ENCODE measurements around the gene ETV3. TPM values are rescaled to one million over a fixed set of nuclear protein-coding genes. Genes with fewer than 3 reads are reported as not detected.

Gene ETV3
- total RNA-seq, 1 experiment from 2014 or later, result 21.2 TPM

DNA sequence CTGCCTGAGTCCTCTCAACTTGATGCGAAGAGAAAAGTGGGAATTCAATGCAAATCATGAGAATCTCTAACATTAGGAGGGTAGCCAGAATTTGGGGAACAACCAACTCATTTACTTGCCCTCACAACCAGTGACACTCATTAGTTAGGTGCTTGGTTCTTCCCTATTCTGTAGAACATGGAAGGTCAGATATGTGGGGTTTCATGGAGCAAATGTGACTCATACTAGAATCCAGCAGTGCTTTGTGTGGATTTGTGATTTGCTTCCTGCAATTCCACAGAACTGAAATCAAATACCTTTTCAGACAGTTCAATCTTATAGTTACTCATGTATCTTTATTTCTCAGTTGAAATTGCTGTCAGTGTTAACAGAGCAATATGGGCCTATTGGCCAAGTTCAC, 6.9 kb upstream of the ETV3 start:
- no peaks in the 10 kb centered on the region for H3K27me3 ChIP-seq (ENCODE audit: insufficient read depth, low read length)
- no peak for DNase-seq (ENCODE audit: low read depth, low spot score)
- BruUV-seq (replicated peaks), result no TSS peak
- no peaks in the 10 kb centered on the region for H4K20me1 ChIP-seq (ENCODE audit: insufficient read depth)
- intact Hi-C loops (cut with micrococcal nuclease), result no loop called here
- POLR2A ChIA-PET, result no interaction called here
- H3K9me2 ChIP-seq (ENCODE audit: insufficient read depth), result no peaks in the 10 kb centered on the region
- CTCF ChIA-PET, result no interaction called here
- no peak for ATAC-seq
- peaks cover 0 to 5% of the 10 kb centered on the region in 2 experiments; a peak in 2 of 4 replicates for H3K4me1 ChIP-seq (ENCODE audit: control insufficient read depth in 1 of 2, insufficient read depth in 2 of 2, low read length in 2 of 2)
- RAD21 ChIA-PET (ENCODE audit: low non-redundant PET in 1 of 2, low total read pairs in 2 of 2, uncharacterized antibody in 2 of 2, unreplicated experiment in 2 of 2), result no interaction called here
- H3K9me3 ChIP-seq (ENCODE audit: control insufficient read depth in 1 of 2, insufficient read depth in 1 of 2, low read depth in 1 of 2, low read length in 2 of 2), result no peaks in the 10 kb centered on the region
- H3K4me2 ChIP-seq (ENCODE audit: low read length), result no peak overlapping the region
- H3K9ac ChIP-seq (ENCODE audit: low read length), result no peak overlapping the region
- H3K4me3 ChIP-seq (replicated peaks in 1 of 2; ENCODE audit: low read depth in 1 of 2, low read length in 2 of 2), result no peak overlapping the region
- no peak overlapping the region for H3K27ac ChIP-seq (ENCODE audit: low read depth, low read length)
- no peak overlapping the region for H2AFZ ChIP-seq (ENCODE audit: low read depth, low read length, poor library complexity, severe bottlenecking)
- no peaks in the 10 kb centered on the region for H3K79me2 ChIP-seq (ENCODE audit: insufficient read depth, low read length)
- H3K36me3 ChIP-seq (ENCODE audit: control insufficient read depth in 1 of 2, insufficient read depth in 2 of 2, low read length in 2 of 2), result no peaks in the 10 kb centered on the region
- TF ChIP-seq TCF7L2 (IDR thresholded peaks at IDR 0.05; ENCODE audit: borderline replicate concordance, extremely low read depth, insufficient read depth, insufficient read length) (no peak), JUND (IDR thresholded peaks at IDR 0.05) (no peak), CEBPB (IDR thresholded peaks at IDR 0.05; ENCODE audit: low read depth) (no peak), EZH2 (IDR thresholded peaks at IDR 0.05) (no peak), CBX3 (IDR thresholded peaks at IDR 0.05; ENCODE audit: low read depth) (no peak), YY1 (IDR thresholded peaks at IDR 0.05; ENCODE audit: extremely low read depth, insufficient replicate concordance, low read depth, low read length) (no peak), ZBTB33 (IDR thresholded peaks at IDR 0.05; ENCODE audit: extremely low read depth, insufficient replicate concordance, low read length) (no peak), ATF3 (IDR thresholded peaks at IDR 0.05) (no peak), SP1 (IDR thresholded peaks at IDR 0.05; ENCODE audit: low read depth) (no peak), ZFX (IDR thresholded peaks at IDR 0.05) (no peak), SRF (IDR thresholded peaks at IDR 0.05; ENCODE audit: low read depth) (no peak)
- TF ChIP-seq, protein P1, sequence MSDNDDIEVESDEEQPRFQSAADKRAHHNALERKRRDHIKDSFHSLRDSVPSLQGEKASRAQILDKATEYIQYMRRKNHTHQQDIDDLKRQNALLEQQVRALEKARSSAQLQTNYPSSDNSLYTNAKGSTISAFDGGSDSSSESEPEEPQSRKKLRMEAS (IDR thresholded peaks at IDR 0.05), result no peak
